ENCODE measurements around the gene ECPAS. TPM values are rescaled to one million over a fixed set of nuclear protein-coding genes. Genes with fewer than 3 reads are reported as not detected.
"Not testable (repeated sequence)": the region's sequence is repeated elsewhere in the genome, so short reads cannot be mapped to it uniquely, and the experiment has no call there.

The ECPAS gene
- total RNA-seq, 1 experiment from 2014 or later = 141 TPM

DNA sequence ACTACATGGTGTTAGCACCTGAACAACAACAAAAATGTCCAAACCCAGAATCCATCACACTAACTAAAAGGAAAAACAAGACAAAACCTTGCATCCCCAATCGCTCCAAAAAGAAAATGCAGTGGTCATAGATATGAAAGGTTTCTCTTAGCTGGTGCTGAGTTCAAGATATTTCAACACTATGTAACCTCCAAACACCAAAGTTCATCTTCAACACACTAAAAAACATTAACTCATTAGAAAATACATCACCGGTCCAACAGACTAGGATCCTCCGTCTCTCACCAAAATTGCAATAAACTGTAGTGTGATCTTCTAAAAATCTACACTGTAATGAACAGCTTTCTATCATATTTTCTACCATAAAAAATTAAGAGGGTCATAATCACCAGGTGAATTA is 60.8 kb downstream of the ECPAS start:
- DNase-seq (ENCODE audit: extremely low read depth, low read depth) = no peak

DNA sequence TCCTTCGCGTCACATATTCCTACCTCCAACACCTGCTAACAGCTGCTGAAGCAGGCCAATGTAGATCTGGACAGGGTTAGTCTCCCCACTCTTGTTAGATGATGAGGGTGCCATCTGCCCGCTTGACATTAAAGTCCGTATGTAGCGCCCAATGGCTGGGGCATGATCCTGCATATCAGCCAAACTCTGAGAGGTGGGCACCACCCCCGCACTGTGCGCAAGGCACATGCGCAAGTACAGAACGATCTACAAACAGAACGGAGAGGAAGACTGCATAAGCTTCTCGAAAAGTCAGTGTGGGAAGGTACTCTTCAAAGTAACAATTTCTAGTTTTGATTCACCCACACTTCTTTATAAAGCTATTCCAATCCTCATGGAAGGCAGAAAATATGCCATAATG is 69.8 kb downstream of the ECPAS start:
- DNase-seq (ENCODE audit: extremely low read depth, low read depth) = no peak

DNA sequence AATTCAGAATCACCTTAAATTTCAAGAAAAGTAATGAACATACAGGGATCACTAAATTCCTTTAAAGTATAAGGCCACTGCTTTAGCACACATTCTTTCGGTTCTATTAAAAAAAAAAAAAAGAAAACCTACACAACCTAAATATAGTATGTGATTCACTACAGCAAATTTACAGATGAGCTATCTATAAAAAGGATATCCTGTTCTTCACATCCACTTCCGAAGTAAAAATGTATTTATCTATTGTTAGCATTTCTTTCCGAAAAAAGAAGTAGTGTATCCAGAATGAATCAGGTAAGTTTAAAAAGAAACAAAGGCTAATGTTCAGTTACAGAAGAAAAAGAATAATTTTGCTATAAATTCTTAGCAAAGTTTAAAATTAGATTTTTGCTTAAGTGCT is 70.2 kb downstream of the ECPAS start:
- DNase-seq (ENCODE audit: extremely low read depth, low read depth) = no peak

DNA sequence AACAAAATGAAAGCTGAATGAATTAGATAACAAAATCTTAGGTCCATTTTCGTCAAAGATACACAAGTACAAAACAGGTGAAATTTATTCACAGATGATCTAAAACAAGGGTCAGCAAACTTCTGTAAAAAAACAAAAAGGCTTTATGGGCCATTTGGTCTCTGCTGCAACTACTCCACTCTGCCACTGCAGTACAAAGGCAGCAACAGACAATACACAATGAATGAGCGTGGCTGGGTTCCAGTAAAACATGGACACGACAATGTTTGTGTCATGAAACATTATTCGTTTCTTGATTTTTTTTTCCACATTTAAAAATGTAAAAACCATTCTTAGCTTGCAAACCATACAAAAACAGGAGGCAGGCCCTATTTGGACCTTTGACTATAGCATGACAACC is 71.9 kb downstream of the ECPAS start:
- DNase-seq (ENCODE audit: extremely low read depth, low read depth) = no peak

DNA sequence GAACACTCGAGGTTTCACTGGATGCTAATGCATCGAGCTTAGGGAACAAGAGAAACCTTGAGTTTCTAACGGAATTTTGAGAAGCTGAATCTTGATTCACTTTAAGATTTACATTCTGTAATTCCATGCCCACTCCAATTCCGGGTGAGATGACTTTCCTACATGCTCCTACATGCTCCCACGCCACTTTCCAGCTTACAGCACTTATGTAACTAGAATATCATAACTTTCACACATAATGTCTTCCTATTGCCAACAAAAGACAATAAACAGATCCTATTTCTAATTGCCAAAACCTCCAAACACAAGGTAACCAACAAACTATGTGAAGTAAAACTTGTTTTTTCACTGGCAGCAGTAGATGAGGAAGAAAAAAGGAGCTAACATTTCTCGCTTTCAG is 72.9 kb downstream of the ECPAS start:
- DNase-seq (ENCODE audit: extremely low read depth, low read depth) = no peak

DNA sequence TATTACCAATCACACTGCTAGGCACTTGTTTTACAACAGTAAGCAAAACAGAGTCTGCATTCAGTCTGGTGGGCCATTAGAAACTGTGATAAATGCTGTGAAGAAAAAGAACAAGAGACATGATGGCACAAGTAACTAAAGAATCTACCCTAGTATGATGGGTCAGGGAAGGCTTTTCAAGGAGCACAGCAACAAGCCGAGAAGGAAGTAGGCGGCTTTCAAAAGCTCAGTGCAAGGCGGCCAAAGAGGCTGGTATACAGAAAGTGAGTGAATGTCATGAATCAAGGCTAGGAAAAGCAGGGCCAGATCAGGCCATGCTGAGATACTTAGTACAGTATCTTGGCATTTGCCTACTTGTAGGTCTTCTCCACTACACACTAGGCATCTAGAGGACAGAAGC is 76.4 kb downstream of the ECPAS start:
- no peak for DNase-seq (ENCODE audit: extremely low read depth, low read depth)

DNA sequence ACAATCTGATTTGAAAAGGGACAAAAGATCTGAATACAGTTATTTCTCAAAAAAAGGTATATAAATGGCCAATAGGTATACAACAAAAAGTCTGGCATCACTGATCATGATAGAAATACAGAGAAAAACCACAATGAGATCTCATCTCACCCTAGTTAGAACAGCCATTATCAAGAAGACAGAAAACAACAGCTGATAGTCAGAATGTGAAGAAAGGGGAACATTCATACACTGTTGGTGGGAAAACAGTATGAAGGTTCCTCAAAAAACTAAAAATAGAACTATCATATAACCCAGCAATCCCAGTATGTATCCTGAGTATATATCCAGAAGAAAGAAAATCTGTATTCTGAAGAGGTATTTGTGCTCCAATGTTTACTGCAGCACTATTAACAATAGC is 78.5 kb downstream of the ECPAS start:
- no peak for DNase-seq (ENCODE audit: extremely low read depth, low read depth)

DNA sequence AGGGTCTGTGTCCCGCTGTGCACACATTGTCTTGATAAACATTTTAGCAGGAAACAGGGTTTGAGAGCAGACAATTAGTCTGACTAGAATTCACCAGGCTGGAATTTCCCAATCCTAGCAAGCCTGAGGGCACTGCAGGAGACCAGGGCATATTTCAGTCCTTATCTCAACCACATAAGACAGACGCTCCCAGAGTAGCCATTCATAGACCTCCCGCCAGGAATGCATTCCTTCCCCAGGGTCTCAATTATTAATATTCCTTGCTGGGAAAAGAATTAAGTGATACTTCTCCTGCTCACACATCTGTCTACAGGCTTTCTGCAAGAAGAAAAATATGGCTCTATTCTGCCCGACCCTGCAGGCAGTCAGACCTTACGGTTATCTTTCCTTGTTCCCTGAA is 82.7 kb downstream of the ECPAS start:
- not testable (repeated sequence) for DNase-seq (ENCODE audit: extremely low read depth, low read depth)

DNA sequence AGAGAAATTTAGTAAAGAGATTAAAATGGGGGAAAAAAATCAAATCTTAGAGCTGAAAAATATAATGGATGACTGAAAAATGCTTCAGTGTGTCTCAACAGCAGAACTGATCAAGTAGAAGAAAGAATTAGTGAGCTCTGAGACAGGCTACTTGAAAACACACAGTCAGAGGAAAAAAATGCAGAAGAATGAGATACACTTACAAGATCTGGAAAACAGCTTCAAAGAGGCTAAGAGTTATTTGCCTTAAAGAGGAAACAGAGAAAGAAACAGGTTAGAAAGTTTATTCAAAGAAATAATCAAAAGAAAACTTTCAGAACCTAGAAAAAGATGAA is 83.7 kb downstream of the ECPAS start:
- DNase-seq (ENCODE audit: extremely low read depth, low read depth) = no peak

DNA sequence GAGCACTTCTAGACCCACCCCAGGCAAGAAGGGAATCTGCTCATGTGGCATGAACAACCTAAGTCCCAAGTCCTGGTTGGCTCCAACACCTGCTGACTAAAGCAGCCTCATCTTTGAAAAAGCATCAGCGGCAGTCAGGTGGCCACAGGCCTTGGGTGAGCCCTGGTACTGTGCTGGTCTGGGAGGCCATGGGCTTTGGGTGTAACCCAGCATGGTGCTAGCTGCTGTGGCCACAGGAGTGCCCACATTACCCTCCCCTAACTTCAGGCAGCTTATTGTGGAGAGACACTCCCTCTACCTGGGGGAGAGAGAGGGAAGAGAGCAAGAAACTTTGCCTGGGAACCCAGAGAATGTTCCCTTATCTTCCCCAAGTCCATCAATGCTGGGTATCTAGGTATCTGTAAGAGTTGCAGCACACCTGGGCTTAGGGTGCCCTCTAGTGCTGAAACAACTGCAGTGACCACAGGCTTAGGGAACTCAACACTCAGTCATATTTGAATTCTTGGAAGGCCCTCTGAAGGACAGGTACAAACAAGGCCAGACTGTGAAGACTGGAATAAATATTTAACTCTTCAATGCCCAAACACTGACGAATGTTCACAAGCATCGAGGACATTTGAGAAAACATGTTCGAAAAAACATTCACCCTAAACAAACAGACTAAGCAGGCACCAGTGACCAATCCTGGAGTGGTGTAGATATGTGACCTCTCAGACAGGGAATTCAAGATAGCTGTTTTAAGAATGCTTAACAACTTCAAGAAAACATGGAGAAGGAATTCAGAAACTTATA is 84.2 kb downstream of the ECPAS start:
- peak; percentile 30 for DNase-seq (ENCODE audit: extremely low read depth, low read depth)

DNA sequence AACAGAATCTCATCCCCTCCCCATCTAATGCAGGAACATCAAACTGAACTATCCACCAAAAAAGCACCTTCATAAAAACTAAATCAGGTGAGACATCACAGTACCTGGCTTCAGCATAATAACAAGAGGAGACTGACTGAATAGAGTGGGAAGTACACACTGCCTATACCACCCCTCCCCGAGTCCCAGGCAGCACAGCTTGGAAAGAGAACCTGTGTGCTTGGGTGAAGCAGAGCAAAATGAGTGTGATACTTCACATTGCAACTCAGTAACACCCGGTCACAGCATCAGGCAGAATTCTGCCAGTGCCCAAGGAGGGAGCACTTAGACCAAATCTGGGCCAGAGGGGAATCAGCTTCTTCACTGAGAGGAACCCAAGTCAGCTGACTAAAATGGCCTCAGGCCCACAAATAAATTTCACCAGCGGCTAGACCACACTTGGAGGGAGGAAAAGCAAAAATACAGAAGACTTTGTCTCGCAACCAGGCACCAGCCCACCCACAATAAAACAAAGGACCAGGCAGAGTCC is 84.9 kb downstream of the ECPAS start:
- DNase-seq (ENCODE audit: extremely low read depth, low read depth) = no peak

DNA sequence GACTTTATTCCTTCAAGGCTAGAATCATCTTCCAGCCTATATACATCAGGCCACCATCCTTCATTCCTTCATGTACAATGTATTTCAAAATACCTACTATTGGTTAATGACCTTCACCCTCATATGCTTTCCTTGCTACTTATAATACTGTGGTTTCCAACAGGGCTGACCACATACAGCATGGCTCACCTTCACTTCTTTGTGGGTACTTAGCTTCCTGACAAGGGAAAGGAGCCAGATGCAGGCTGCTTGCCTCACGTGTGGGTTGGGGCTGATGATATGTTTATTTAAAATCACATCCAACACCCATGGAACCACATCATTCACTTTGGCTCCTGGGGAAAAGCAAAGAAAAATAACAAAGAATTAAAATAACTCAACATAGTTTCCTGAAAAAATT is 90.2 kb downstream of the ECPAS start:
- no peak for DNase-seq (ENCODE audit: extremely low read depth, low read depth)

DNA sequence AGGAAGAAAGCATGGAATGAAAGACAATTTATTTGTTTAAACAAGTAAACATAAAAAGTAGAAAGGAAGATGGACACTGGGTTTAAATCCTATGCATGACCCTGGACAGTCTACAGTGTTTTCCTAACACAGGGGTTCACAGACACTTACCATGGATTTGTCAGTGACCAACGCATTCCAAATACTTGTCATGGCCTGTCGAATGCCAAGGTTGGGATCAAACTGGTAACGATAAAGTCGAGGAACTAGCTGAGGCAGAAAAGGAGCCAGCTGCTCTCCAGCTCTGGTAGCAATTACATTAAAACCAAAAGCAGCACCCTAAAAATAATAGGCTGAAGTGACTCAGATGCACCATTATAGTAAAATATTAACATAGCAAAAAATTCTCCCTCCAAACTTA is 94.8 kb downstream of the ECPAS start:
- DNase-seq (ENCODE audit: extremely low read depth, low read depth) = no peak

DNA sequence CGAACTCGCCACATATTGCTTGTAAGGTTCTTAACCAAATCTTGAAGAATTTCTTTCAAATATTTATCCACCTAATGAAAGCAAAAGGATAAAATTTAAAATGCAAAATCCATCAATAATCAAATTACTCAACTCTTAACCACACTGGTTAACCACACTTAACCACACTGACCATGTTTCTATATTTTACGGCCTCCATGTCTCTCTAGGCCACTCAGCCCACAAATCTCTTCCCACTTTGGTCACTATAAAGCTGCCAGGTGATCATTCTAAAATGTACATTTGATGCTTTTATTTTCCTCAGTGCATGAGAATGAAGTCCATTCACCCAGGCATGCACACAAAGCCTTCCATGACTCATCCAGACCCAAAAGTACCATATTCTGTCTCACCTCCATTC is 97.8 kb downstream of the ECPAS start:
- no peak for DNase-seq (ENCODE audit: extremely low read depth, low read depth)

DNA sequence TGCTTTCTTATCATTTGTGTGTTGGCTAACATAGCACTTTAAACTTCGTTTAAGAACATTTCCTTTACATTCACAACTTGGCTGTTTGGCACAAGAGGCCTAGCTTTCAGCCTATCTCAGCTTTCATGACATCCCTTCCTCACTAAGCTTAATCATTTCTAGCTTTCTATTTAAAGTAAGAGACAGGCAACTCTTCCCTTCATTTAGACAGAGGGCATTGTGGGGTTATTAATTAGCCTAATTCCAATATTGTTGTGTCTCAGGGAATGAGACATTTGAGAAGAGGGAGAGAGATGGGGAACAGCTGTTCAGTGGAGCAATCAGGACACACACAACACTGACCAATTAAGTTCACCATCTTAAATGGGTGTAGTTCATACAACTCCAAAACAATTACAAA is 103.2 kb downstream of the ECPAS start:
- DNase-seq (ENCODE audit: extremely low read depth, low read depth) = no peak

DNA sequence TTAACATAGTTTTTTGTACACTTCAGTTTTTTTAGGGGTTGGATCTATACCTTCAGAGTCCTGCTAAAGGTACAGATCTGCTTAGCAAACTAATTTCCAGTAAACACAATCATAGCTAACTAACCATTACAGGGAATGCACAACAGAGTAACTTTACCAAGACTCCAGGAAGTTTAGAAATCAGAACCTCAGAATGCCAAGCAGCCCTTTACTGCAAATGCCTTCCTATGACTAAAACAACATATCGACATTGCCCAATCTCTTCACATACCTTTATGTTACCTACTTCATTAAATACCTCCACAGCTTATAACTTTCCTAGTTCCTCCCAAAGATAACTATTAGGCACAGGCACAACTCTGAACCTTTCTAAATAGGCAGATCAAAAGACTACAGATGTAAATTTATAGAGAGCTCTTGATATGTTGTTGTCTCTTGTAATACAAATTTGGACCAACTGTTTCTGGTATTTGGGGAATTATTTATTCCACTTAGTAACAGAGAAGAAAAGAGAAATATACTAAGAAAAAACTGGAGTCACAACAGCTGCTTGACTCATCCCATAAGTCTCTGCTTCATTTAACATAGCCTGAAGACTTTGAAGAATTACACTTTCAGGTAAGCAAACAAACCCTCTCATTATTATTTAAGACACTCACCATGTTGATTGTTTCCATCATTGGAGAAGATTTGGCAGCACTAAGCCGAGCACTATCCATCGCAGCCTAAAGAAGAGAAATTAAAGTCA is 108.2 kb downstream of the ECPAS start:
- no peak for DNase-seq (ENCODE audit: extremely low read depth, low read depth)

DNA sequence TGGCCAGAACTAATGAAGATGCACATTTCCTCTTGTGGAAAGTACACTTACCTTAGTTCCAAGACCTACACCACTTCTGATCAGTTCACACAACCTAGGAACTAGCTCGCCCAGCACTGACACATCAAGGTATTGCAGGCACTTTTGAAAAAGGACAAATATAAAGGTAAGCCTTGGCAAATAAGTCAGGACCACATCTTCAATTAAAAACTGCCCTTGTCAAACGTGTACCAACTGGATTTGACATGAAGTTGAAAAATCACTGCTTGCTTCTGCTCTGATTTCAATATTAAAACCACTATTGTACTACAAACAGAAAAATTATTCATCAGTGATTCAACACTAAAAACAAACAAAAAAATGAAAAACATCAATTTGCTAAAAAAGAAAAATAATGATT is 109.1 kb downstream of the ECPAS start:
- no peak for DNase-seq (ENCODE audit: extremely low read depth, low read depth)

DNA sequence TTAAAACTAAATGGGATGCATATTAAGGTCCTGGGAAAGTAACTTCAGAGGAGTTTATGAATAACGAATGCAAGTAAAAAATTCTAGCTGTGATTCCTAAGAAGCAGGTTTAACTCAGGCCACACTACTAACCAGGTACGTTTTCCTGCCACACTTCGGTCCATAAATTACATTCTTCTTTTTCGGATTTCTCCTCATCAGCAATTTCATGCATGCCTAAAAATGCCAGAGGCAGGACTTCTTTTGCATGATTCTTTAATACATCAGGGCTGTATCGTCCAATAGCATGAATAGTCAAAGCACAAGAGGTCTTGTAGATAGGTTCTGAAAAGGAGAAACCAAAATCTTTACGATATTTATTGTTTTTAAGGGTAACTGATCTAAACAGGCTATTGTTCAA is 111.9 kb downstream of the ECPAS start:
- DNase-seq (ENCODE audit: extremely low read depth, low read depth) = no peak

DNA sequence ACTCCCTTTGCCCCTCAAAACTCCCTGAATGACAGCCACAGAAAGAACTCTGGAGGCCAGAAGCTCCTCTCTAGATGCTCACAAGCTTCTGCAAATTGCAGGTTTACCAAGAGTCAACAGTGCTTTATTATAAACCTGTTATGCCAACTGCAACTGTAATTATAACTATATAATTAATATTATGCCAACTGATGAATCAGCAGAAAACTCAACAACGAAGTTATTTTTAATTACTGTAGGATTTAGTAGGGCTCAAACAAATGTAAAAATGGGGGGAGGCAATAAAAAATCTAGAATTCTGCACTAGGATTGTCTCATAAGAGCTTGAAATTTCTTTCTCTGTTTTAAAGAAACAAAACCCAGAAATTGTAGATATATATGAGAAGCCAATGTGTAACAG is 117.2 kb downstream of the ECPAS start:
- DNase-seq (ENCODE audit: extremely low read depth, low read depth) = no peak

DNA sequence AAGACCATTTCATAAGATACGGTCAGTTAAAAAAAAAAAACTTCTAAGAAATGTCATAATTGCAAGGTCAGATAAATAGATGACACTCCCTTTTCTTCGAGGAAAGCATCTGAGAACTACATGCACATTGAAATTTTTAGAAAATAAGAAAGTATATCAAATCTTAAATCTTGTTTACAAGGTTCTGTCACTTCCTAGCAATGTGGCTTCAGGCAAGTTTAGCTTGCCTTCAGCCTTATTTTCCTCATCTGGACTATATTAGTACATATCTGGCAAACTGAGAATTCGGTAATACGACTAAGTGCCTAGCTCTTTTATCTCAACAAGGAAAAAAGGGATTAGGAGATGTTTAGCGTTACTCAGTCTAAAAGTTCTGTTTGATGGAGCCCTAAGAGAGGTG is 121.7 kb downstream of the ECPAS start:
- DNase-seq (ENCODE audit: extremely low read depth, low read depth) = no peak

DNA sequence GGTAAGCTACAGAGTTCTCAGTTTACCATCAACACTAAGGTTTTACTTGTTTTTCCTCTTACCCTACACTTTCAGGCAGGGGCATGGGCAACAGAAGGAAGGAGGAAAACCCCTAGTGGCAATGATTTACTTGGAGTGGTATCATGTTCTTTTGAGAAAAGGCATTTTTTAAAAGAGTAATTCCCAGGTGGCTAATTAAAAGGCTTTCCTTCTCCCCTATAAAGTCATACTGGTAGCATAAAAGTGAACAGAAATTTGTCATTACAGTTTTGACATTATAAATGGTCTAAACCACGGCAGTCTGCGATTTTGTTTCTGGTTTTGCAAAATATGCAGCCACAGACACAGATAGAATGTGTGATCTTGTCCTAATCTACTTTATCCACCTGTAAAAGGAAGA is 123.3 kb downstream of the ECPAS start:
- no peak for DNase-seq (ENCODE audit: extremely low read depth, low read depth)
